H1 (cell line): ENCODE measurements around the gene SEL1L2. TPM values are rescaled to one million over a fixed set of nuclear protein-coding genes. Genes with fewer than 3 reads are reported as not detected.

Experiments used
- GABPA ChIP-seq: IDR thresholded peaks from 2 replicates; pipeline ENCODE4 v1.6.1; 2011; ENCODE audit warnings: mild to moderate bottlenecking, low read length, moderate library complexity, borderline replicate concordance; ENCODE audit not compliant: insufficient read depth
- RXRA ChIP-seq: IDR thresholded peaks from 2 replicates; pipeline ENCODE4 v1.6.1; 2011; ENCODE audit warnings: low read depth, mild to moderate bottlenecking, low read length, moderate library complexity; ENCODE audit not compliant: insufficient read depth
- polyA plus RNA-seq, 7 experiments: library from polyadenylated mRNA; depleted of rRNA in 3 of 7; stranded (reverse) in 5 of 7; unstranded in 2 of 7; fragments of >200 nt in 5 of 7; fragments of 200-250 nt in 2 of 7; gene quantifications; 1 replicate in 5 of 7; 2 replicates in 1 of 7; 4 replicates in 1 of 7; pipeline versions ENCODE4 v1.2.1 to v1.2.3, GENCODE V29; 2011 to 2013; ENCODE audit warnings: missing spikeins in 2 of 7, mixed read lengths in 2 of 7
- total RNA-seq: library from RNA; stranded (reverse); fragmentation: NEBNext Ultra II Directional; extraction: Animal tissue kit (Norgen Biotek cat#: 25700); gene quantifications from 2 replicates; pipeline ENCODE4 v1.2.1, GENCODE V29; 2021
- TF ChIP-seq, protein P1 (sequence below): IDR thresholded peaks from 2 replicates; pipeline ENCODE4 v1.6.1; 2012; ENCODE audit warnings: inconsistent platforms

SEL1L2 gene
- total and polyA plus RNA-seq, 2 of the 8 experiments (the other 6 are each of a cell fraction or from before 2014, with no cell fraction given), result not detected

DNA sequence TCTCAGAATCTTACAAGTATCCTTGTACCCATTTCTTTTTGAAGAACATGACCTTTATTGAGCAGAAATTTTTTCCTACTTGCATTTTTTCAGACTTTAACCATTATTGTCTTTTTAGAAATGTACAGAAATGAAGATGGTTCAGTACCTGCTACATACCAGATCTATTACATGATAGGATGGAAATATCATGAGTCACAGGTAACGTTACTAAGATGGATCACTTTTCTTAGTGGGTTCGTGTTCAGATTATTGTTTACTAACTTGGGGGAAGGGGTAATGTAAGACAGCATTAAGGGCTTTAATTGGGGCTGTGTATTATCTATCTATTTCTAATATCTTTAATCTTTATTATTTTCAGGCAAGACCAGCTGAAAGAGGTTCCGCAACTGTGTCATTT is 173.7 kb downstream of the SEL1L2 start (continued):
- no peak for TF ChIP-seq GABPA
- no peak for TF ChIP-seq RXRA
- TF ChIP-seq, protein P1, sequence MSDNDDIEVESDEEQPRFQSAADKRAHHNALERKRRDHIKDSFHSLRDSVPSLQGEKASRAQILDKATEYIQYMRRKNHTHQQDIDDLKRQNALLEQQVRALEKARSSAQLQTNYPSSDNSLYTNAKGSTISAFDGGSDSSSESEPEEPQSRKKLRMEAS, result no peak
